ENCODE measurements around the gene TMEM183A.
"Not testable (repeated sequence)": the region's sequence is repeated elsewhere in the genome, so short reads cannot be mapped to it uniquely, and the experiment has no call there.

The TMEM183A gene, protein sequence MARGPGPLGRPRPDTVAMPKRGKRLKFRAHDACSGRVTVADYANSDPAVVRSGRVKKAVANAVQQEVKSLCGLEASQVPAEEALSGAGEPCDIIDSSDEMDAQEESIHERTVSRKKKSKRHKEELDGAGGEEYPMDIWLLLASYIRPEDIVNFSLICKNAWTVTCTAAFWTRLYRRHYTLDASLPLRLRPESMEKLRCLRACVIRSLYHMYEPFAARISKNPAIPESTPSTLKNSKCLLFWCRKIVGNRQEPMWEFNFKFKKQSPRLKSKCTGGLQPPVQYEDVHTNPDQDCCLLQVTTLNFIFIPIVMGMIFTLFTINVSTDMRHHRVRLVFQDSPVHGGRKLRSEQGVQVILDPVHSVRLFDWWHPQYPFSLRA

DNA sequence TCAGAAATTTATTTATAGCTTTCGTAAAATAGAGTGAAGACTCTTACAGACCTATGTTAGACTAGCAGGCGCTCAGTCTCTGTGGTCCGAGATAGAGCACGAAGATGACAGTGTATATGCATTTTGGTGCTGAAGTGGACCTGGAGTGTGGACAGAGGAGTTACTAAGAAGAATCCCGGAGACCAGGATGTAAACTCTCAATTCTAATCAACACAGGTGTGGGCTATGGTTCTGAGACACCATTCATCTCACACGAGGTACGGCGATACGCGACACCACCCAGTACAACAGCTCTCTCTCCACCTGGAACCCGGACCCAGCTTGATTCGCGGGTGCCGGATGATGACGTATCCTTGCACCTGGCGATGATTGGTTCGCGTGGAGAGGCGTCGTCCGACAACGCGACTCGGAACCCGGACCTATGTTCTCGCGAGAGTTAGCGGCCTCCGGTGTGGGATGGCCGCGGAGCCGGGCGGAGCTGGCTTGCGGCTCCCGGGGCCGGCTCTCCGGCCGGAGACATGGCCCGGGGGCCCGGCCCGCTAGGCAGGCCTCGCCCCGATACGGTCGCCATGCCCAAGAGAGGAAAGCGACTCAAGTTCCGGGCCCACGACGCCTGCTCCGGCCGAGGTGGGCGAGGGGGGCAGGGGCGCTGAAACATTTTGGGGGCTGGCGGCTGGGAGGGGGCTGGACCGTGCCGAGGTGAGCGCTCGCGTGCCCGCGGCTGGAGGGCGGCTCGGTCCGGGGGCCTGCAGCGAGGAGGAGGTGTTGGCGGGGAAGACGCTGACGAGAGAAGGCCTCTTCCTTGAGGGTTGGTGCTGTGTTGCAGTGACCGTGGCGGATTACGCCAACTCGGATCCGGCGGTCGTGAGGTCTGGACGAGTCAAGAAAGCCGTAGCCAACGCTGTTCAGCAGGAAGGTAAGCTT lies at the start of gene TMEM183A:
Gene TMEM183A, plus strand, starts transcription at position 427 of the 924 bp plus-strand sequence. Its CDS starts 92 bp downstream, at position 519.
- peak; percentile 98 for DNase-seq

DNA sequence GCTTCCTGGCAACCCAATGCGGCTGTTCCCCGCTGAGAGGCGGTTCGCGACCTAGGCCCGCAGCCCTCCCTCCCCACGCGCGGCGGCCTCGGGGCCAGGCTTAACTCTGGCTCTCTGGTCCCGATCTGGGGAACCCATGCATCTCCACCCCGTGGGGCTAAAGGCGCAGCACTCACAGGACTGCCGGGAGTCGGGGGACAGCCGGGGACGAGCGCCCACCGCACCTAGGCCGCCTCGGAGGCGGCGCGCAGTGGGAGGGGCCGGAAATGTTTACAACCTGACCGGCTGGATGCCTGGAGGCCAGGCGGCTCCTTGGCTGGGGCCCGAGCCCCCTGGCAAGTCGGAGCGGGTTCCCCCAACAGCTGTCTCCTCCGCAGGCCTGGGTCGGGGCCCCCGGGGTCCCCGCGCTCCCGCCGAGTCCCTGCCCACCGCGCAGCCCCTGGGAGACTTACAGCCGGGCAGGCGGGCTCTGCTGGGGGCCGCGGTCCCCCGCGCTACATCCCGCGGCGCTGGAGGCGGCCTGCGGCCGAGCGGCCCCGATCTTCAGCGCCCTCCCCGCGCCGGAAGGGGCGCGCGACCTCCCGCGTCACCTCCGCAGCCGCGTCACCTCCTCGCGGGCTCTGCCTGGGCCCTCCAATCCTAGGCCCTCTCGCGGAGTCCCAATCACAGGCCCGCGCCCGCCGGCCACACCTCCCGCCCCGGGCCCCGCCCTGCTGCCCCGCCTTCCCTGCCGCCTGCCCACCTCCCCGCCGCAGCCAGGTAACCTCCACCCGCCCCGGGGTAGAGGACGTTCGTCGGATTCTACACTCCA lies 49.2 kb upstream of the TMEM183A start, which contains the start of gene ADIPOR1:
Gene ADIPOR1, minus strand, starts transcription at position 580 of the 811 bp plus-strand sequence. CDS start 7,242 bp downstream, outside the sequence.
- DNase-seq: peak; percentile 93

DNA sequence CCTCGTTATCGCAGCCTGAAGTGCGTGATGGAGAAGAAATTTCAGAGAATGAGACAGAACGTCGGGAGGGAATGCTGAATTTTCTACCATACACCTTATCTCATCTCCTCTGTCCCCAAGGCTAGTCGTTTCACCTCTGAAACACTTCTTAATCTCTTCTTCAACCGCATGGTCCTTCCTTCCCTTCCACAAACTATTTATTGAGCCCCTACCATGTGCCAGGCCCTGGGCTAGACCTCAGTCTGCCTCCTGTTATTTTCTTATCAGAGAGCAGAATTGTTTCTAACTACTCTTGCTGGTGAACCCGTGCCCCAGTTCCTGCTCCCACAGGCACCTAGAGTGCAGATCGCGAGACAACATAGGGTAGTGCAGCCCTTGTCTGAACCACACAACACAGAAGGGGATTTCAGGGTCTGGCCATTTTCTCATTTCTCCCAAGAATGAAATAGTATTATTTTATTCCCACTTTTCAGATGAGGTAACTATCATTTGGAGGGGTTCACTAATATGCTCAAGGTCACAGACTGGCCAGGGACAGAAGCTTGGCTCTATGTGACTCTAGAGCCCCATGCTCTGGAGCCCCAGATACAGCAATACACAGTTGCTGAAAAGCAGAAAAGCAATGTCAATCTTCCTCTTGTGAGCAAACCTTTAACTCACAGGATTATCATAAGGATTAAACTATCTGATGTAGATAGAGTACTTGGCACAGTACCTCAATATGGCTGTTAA lies 48.5 kb upstream of the TMEM183A start:
- no peak for DNase-seq

DNA sequence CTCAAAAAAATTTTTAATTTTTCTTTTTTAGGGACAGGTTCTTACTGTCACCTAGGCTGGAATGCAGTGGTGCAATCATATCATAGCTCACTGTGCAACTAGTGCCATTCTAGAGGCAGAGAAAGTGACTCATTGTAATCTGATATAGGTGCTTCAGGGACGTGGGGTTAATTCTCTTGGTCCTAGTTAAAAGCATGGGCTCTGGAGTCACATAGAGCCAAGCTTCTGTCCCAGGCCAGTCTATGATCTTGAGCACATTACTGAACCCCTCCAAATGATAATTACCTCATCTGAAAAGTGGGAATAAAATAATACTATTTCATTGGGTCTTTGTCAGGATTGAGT lies 47.9 kb upstream of the TMEM183A start:
- no peak for DNase-seq

DNA sequence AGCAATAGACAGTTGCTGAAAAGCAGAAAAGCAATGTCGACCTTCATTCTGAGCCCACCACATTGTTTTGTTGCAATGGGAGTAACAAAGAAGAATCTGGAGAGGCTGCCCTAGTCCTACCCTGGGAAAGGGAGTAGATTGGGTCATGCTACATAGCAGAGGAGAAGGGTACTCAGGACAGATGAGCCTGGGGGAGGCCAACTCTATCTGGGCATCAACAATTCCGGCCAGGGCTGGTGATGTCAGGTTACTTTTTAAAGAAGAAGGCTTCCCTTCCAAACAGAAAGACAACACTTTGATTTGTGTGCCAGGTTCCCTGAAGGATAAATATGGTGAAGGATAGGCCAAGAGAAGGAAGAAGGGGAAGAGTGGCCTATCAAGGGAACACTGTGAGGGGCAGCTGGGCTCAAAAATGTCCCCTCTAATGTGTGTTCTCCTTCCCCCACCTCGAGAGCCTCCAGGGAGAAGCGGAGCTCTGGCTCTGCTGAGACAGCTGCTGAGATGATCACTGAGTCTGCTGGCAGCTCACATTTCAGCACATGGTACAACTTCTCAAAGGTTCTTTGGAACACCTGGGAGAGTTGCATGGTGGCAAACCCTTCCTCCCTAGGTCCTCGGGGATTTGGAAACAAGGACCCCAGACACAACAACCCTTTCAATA lies 45.8 kb upstream of the TMEM183A start:
- DNase-seq: peak; percentile 51

DNA sequence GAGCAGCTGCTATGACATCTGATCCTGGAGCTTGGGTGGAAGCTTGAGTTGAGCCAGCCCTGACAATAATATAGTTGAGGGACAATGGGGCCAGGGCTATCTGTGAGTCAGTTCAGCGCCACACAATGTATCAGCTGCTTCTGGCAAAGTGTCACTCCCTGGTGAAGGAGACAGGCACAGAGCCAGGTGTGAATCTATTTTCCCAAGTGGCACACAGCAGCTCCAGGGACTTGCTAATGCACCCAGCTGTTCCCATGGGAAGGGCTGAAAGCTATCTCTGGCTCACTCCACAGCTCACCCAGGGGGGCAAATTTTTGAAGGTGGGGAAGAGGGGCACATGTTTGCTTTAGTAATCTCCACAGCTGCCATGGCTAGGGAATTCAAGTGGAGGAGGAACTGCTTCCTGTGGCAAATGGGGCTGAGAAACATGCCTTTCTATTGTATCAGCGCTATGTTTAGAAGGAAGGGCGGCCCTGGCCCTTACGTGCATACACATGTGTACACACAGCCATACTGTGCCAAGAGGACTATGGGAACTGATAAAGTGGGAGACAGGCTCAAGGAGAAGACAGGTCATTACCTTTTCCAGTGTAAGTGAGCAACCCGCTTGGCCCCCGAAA lies 42.3 kb upstream of the TMEM183A start:
- peak; percentile 97 for DNase-seq

DNA sequence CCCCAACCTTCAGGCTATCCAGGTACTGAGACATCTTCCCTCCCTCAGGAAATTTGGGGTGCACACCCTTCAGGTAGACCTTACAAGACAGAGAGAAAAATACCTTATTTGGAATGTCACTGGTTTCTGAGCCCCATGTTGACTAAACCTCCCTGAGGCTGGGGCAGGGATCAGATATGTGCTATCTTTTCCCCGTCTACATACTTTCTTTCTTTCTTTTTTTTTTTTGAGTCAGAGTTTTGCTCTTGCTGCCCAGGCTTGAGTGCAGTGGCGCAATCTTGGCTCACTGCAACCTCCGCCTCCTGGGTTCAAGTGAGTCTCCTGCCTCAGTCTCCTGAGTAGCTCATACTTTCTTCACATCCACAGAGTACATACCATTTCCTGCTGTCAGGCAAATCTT lies 41.8 kb upstream of the TMEM183A start:
- DNase-seq: no peak

DNA sequence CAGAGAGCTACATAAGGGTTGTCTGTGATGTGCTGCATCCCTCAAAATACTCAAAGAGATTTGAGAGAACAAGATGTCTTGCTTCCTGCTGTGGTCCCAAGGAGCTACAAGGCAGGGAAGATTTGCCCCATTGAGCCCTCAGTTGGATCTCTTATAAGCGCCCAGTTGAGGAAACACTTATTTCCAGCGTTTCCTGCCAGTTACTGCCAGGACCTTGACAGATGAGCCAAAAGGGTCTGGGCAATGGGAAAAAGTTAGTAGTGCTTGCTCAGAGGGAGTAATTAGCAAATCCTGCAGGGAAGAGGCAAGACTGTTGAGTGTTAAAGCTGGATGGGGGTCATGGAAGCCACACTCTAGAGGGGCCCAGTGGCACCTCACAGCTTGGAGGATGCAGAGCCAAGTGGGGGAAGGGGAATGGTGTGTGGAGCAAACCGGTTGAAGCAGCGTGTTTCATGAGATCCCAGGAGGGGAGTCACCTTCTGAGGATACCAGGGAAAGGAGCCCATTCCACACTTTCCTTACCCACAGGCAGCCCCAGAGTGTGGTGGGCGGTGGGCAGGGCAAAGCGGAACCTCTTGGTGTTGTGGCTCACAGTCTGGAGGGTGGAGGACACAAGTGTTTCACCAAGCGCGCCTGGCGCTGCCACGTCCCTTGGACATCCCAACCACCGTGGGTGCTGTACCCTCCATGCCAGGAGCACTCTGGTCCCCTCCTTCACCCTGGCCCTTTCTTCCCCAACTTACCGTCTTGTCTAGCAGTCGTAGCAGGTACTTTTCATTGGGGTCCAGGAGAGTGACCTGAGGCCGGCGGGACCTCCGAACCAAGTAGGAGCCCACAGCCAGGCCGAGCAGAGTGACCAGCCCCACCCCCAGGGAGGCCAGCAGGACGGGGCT lies 40.9 kb upstream of the TMEM183A start:
- DNase-seq: no peak

DNA sequence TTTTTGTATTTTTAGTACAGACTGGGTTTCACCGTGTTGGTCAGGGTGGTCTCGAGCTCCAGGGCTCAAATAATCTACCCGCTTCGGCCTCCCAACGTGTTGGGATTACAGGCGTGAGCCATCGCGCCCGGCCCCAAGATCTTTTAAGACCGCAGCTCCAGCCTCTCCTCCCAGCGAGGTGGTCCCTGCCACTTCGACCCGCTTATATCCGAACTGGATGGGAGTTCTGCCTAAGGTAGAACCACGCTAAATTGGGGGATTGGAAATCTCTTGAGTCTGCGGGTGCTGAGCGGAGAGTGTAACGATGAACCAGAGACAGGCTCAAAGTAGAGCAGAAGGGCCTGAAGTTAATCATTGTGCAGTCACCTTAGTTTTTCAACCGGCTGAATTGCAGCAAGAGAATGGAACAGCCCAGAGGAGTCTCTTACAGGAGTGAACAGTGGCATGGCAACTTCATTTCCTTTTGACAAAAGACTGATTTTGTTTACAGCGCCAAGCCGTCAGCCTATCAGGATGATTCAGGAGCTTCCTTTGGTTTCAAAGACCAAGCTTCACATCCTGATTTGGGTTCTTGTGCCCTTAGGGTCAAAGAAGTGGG lies 39.4 kb upstream of the TMEM183A start:
- no peak for DNase-seq

DNA sequence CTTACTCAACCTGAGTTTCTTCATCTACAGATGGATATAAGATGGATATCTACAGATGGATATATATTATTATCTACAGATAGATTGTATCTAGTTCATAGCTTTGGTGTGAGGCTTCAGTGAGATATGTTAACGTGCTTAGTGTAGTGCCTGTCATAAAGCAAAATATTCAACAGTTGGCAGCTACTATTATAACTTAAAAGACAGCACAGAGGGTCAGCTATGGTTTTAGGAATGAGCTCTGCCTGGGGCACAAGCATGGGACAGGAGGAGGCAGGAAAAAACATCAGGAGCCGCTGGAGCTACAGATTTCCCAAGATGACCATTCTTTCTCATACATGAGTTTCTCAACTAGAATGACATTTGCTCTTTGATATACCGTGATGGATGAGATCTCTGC lies 38.8 kb upstream of the TMEM183A start:
- DNase-seq: no peak

DNA sequence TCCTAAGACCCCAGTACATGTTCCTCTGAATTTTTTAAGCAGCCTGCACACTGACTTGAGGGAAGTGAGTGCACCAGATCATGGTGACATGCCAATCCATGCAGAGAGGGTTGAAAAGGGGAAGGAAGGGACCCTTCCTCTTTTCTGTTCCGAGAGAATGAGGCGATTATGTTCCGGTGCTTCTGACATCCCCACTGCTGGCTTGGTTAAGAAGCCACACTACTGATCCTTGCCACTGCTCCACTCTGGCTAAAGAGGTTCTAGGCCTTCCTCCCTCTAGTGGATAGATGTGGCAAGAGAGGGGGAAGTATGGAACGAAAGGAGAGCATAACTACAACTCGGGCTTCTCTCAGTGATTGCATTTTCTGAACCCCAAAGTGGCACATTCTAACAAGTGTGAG lies 38.3 kb upstream of the TMEM183A start:
- peak; percentile 33 for DNase-seq

DNA sequence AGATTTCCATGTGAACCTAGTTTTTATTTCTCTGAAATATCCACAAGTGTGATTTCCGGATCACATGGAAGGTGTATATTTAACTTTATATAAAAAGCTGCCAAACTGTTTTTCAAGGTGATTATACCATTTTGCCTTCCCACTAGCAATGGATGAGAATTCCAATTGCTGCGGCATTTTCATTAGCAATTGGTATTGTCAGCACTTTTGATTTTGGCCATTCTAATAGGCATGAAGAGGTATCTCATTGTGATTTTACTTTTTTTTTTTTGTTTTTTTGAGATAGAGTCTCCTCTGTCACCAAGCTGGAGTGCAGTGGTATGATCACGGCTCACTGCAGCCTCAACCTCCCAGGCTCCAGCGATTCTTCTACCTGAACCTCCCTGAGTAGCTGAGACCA lies 35.1 kb upstream of the TMEM183A start:
- DNase-seq: no peak

DNA sequence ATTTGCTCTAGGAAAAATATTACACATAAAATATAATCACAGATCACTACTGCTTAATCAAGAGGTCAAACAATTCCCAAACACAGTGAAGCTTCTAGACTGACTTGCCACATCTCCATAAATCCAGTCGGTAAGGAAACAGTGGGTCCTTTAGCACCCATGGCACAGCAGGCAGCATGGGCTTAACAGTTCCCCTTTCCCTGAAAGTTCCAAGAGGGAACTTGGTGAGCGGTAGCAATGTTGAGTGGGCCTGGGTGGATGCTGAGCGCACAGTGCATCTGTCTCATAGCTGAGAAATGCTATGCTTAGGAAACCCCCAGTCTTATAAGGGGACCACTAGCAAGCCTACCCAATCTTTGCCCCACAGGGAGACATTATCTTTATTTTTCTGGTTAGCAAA lies 32.3 kb upstream of the TMEM183A start:
- DNase-seq: no peak

DNA sequence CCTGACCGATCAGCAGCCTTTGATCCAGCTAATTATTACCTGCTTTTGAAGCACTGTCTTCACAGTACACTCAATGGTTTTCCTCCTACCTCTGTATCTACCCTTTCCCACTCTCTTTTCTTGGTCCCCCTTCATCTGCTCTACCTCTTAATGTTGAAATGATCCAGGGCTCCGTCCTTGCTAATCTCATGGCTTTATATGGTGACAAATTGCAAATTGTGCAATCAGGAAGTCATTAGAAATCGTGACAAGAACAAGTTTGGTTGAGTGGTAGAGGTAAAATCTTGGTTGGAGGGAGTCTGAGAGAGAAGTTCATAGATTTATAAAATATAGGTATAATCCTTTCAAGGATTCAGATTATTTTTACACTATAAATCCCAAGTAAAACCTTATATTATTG lies 30.5 kb upstream of the TMEM183A start:
- no peak for DNase-seq

DNA sequence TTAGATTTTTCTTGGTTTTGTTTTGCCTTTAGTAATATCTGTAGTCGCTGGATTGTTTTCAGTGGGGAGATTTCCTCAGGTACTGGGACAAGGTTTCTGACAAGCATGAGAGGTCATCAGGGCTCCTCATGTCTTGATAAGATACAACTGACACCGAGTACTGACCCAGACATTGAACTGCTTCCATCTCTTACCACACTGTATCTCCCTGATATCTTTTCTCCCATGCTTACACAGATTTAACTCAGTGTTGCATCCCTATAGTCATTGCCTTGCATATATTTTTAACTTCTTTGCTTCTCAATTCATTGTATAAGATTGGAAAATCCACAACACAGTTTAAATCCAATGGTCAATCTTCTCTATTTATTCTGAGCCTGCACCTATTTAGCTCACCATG lies 27.7 kb upstream of the TMEM183A start:
- DNase-seq: no peak

DNA sequence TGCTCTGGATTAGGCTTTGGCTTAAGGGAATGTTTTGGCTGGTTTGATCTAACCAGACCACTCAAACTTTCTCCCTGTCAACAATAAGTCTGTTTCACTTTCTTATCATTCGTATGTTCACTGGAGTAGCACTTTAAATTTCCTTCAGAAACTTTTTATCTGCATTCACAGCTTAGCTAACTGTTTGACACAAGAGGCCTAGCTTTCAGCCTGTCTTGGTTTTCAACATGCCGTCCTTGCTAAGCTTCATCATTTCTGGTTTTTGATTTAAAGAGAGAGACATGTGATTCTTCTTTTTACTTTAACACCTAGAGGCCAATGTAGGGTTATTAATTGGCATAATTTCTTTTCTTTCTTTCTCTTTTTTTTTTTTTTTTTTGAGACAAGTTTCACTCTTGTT lies 25.2 kb upstream of the TMEM183A start:
- no peak for DNase-seq

DNA sequence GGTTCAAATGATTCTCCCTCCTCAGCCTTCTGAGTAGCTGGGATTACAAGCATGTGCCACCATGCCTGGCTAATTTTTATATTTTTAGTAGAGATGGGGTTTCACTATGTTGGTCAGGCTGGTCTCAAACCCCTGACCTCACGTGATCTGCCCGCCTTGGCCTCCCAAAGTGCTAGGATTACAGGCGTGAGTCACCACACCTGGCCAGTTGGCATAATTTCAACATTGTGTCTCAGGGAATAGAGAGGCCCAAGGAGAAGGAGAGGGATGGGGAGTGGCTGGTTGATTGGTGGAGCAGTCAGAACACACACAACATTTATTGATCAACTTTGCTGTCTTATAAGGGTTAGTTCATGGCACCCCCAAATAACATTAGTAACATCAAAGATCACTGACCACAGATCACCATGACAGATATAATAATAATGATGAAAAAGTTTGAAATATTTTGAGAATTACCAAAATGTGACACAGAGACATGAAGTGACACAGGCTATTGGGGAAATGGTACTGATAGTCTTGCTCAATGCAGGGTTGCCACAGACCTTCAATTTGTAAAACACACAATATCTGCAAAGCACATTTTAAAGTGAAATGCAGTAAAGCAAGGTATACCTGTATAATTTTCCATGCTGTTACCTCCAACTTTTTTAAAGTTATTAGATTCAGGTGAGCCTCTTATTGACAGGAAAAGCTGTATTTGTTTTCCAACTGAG lies 24.3 kb upstream of the TMEM183A start:
- DNase-seq: no peak

DNA sequence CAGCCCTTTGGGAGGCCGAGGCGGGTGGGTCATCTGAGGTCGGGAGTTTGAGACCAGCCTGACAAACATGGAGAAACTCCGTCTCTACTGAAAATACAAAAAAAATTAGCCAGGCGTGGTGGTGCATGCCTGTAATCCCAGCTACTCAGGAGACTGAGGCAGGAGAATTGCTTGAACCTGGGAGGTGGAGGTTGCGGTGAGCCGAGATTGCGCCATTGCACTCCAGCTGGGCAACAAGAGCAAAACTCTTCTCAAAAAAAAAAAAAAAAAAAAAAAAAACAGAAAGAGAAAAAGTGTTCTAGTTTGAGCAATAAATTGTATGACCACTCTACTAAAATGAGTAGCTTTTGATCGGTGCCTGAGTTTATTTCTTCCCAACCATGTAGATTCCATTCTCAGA lies 21.1 kb upstream of the TMEM183A start:
- DNase-seq: not testable (repeated sequence)

DNA sequence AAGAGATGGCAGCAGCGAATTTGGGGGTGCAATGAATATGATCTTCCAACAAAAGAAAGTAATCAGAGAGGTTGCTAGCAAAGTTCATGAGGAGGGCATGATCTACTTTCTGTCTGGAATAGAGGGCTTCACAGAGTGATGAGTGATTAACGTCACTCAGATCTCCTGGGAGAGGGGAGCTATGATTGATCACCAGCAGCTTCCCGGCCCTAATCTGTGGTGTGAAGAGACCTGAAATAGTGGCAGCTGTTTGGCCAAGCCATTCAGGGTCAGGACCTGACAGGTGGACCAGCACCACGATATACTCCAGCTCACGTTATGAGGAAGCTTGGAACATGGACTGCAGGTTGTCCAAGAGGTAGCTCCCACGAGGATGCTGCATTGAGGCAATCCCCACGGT lies 19.9 kb upstream of the TMEM183A start:
- DNase-seq: no peak
